WTC11 (cell line): ENCODE measurements around the gene ZNF121. TPM values are rescaled to one million over a fixed set of nuclear protein-coding genes. Genes with fewer than 3 reads are reported as not detected.
A peak's percentile ranks its signal among the peaks of the same experiment; 100 is the strongest.

Experiments
- ATAC-seq: fragments of 200-7000 bp; cut with Tn5 transposase; 2 replicates; pipeline ENCODE4 v1.10.0; 2021; ENCODE audit warnings: mild to moderate bottlenecking, moderate library complexity
- CTCF ChIA-PET: fragments of 300-600 bp; sonication (Branson Sonifier 250); formaldehyde crosslinking; loops from one replicate; lab custom pipeline; 2021; ENCODE audit warnings: antibody characterized with exemption; lab: Charles Lee
- POLR2A ChIA-PET: fragments of 350-600 bp; sonication (Branson Sonifier 250); formaldehyde crosslinking; loops from one replicate; lab custom pipeline; 2021; ENCODE audit warnings: antibody characterized with exemption; lab: Charles Lee
- DNase-seq: peaks from one replicate; pipeline ENCODE4 v3.0.0; 2021; ENCODE audit warnings: low spot score
- H3K27ac Mint-ChIP-seq: 2 replicates; pipeline ENCODE4 v1.8.0; 2021; ENCODE audit warnings: mixed read lengths
- H3K27me3 Mint-ChIP-seq: 2 replicates; pipeline ENCODE4 v1.8.0; 2021; ENCODE audit warnings: low read depth, mild to moderate bottlenecking, moderate library complexity, mixed read lengths
- H3K36me3 Mint-ChIP-seq: 2 replicates; pipeline ENCODE4 v1.8.0; 2021; ENCODE audit warnings: mixed read lengths
- H3K4me1 Mint-ChIP-seq: 2 replicates; pipeline ENCODE4 v1.8.0; 2022; ENCODE audit warnings: mixed read lengths
- H3K4me3 Mint-ChIP-seq: 2 replicates; pipeline ENCODE4 v1.8.0; 2021; ENCODE audit warnings: mild to moderate bottlenecking, moderate library complexity, mixed read lengths
- H3K9me3 Mint-ChIP-seq: 2 replicates; pipeline ENCODE4 v1.8.0; 2021; ENCODE audit warnings: mixed read lengths
- ARID4B ChIP-seq: sonication (generic); formaldehyde crosslinking; IDR thresholded peaks from 2 replicates; pipeline ENCODE4 v1.8.0; 2023; ENCODE audit warnings: missing genetic modification reagents, mild to moderate bottlenecking, borderline replicate concordance
- CREM ChIP-seq: sonication (generic); formaldehyde crosslinking; IDR thresholded peaks from 2 replicates; pipeline ENCODE4 v1.8.1; 2022; ENCODE audit warnings: mild to moderate bottlenecking, missing genetic modification reagents, moderate library complexity
- E2F4 ChIP-seq: sonication (generic); formaldehyde crosslinking; IDR thresholded peaks from 2 replicates; pipeline ENCODE4 v1.8.1; 2022; ENCODE audit warnings: low read depth, mild to moderate bottlenecking, moderate library complexity, missing genetic modification reagents, borderline replicate concordance
- E2F5 ChIP-seq: sonication (generic); formaldehyde crosslinking; IDR thresholded peaks from 2 replicates; pipeline ENCODE4 v1.8.1; 2022; ENCODE audit warnings: mild to moderate bottlenecking, moderate library complexity, missing genetic modification reagents
- GABPB1 ChIP-seq: sonication (generic); formaldehyde crosslinking; IDR thresholded peaks from 2 replicates; pipeline ENCODE4 v1.8.1; 2023; ENCODE audit warnings: mild to moderate bottlenecking, missing genetic modification reagents
- GRHL2 ChIP-seq: fragments of 250-450 bp; sonication (Bioruptor Pico); IDR thresholded peaks from 2 replicates; pipeline ENCODE4 v1.8.0; 2022; ENCODE audit warnings: mild to moderate bottlenecking, moderate library complexity; ENCODE audit not compliant: insufficient replicate concordance, severe bottlenecking
- NR1H2 ChIP-seq: sonication (generic); formaldehyde crosslinking; IDR thresholded peaks from 2 replicates; pipeline ENCODE4 v1.9.0; 2021; ENCODE audit warnings: mild to moderate bottlenecking, moderate library complexity, missing genetic modification reagents
- PRDM15 ChIP-seq: sonication (generic); formaldehyde crosslinking; IDR thresholded peaks from 2 replicates; pipeline ENCODE4 v1.8.0; 2022; ENCODE audit warnings: missing genetic modification reagents
- PREB ChIP-seq: sonication (generic); formaldehyde crosslinking; IDR thresholded peaks from 2 replicates; pipeline ENCODE4 v1.8.1; 2022; ENCODE audit warnings: mild to moderate bottlenecking, missing genetic modification reagents, moderate library complexity, borderline replicate concordance
- TEAD1 ChIP-seq: sonication (generic); formaldehyde crosslinking; IDR thresholded peaks from 2 replicates; pipeline ENCODE4 v1.8.0; 2022; ENCODE audit warnings: mild to moderate bottlenecking, missing genetic modification reagents
- TP53 ChIP-seq: sonication (generic); formaldehyde crosslinking; IDR thresholded peaks from 2 replicates; pipeline ENCODE4 v1.8.1; 2023; ENCODE audit warnings: mild to moderate bottlenecking, missing genetic modification reagents
- USF1 ChIP-seq: sonication (generic); formaldehyde crosslinking; IDR thresholded peaks from 2 replicates; pipeline ENCODE4 v1.8.0; 2022; ENCODE audit warnings: mild to moderate bottlenecking, missing genetic modification reagents
- ZNF281 ChIP-seq: sonication (generic); formaldehyde crosslinking; IDR thresholded peaks from 2 replicates; pipeline ENCODE4 v1.8.0; 2023; ENCODE audit warnings: mild to moderate bottlenecking, missing genetic modification reagents
- total RNA-seq: library from RNA; stranded (reverse); gene quantifications from 3 replicates; pipeline ENCODE4 v1.2.3, GENCODE V29; 2021

Gene ZNF121
- total RNA-seq, 1 experiment from 2014 or later, result 203 TPM

- TF ChIP-seq ARID4B (CRISPR knock-in tag), result peak; percentile 90; the same call in 1 of the 2 replicates
- TF ChIP-seq USF1 (CRISPR knock-in tag), result peak; percentile 40
- no peak for TF ChIP-seq PREB (CRISPR knock-in tag)
- TF ChIP-seq TEAD1 (CRISPR knock-in tag), result 0 out of 2 replicates have a peak, but pooled peaks have one; percentile 47
- TF ChIP-seq E2F4 (CRISPR knock-in tag), result no peak
- TF ChIP-seq GABPB1, result peak; percentile 85
- peak; percentile 94 for TF ChIP-seq CREM (CRISPR knock-in tag)
- TF ChIP-seq NR1H2 (CRISPR knock-in tag), result 0 out of 2 replicates have a peak, but pooled peaks have one; percentile 16
- peak; percentile 72; the same call in 1 of the 2 replicates for TF ChIP-seq E2F5
- TF ChIP-seq PRDM15, result no peak
- no peak for TF ChIP-seq GRHL2 (CRISPR knock-in tag)
Observed at GRCh38 chr19:9584073-9584833, at the start of gene ZNF121 (continued).

GRCh38 chr19:9627856-9628255, 43.6 kb upstream of the ZNF121 start:
- peaks cover 15% of the 10 kb centered on the region for H3K36me3 Mint-ChIP-seq
- DNase-seq, result no peak
- ChIA-PET CTCF (interaction anchor here (1.0 to 1.1 kb wide), 2 partner anchors 141 to 207 kb away, joined by 3 to 4 read pairs; partner anchors contain the start of genes PIN1 and ZNF846), POLR2A (no interaction called here)
- H3K9me3 Mint-ChIP-seq, result no peaks in the 10 kb centered on the region
- no peak for ATAC-seq
- H3K4me3 Mint-ChIP-seq, result no peak overlapping the region
- H3K27ac Mint-ChIP-seq, result peak overlapping the region; percentile 44; the same call in 1 of the 2 replicates
- TF ChIP-seq ZNF281 (CRISPR knock-in tag) (no peak), TP53 (CRISPR knock-in tag) (no peak)
- H3K27me3 Mint-ChIP-seq, result no peaks in the 10 kb centered on the region
- peaks cover 22% of the 10 kb centered on the region for H3K4me1 Mint-ChIP-seq
